WTC11 (cell line): ENCODE results near the gene BMP2K. TPM values are rescaled to one million over a fixed set of nuclear protein-coding genes. Genes with fewer than 3 reads are reported as not detected.

ENCODE experiments used
- ATAC-seq: fragments of 200-7000 bp; cut with Tn5 transposase; 2 replicates; pipeline ENCODE4 v1.10.0; 2021; ENCODE audit warnings: mild to moderate bottlenecking, moderate library complexity
- CTCF ChIA-PET: fragments of 300-600 bp; sonication (Branson Sonifier 250); formaldehyde crosslinking; loops from one replicate; lab custom pipeline; 2021; ENCODE audit warnings: antibody characterized with exemption; lab: Charles Lee
- POLR2A ChIA-PET: fragments of 350-600 bp; sonication (Branson Sonifier 250); formaldehyde crosslinking; loops from one replicate; lab custom pipeline; 2021; ENCODE audit warnings: antibody characterized with exemption; lab: Charles Lee
- DNase-seq: peaks from one replicate; pipeline ENCODE4 v3.0.0; 2021; ENCODE audit warnings: low spot score
- H3K27ac Mint-ChIP-seq: 2 replicates; pipeline ENCODE4 v1.8.0; 2021; ENCODE audit warnings: mixed read lengths
- H3K27me3 Mint-ChIP-seq: 2 replicates; pipeline ENCODE4 v1.8.0; 2021; ENCODE audit warnings: low read depth, mild to moderate bottlenecking, moderate library complexity, mixed read lengths
- H3K36me3 Mint-ChIP-seq: 2 replicates; pipeline ENCODE4 v1.8.0; 2021; ENCODE audit warnings: mixed read lengths
- H3K4me1 Mint-ChIP-seq: 2 replicates; pipeline ENCODE4 v1.8.0; 2022; ENCODE audit warnings: mixed read lengths
- H3K4me3 Mint-ChIP-seq: 2 replicates; pipeline ENCODE4 v1.8.0; 2021; ENCODE audit warnings: mild to moderate bottlenecking, moderate library complexity, mixed read lengths
- H3K9me3 Mint-ChIP-seq: 2 replicates; pipeline ENCODE4 v1.8.0; 2021; ENCODE audit warnings: mixed read lengths
- CREB1 ChIP-seq: sonication (generic); formaldehyde crosslinking; IDR thresholded peaks from 2 replicates; pipeline ENCODE4 v1.8.0; 2023; ENCODE audit warnings: mild to moderate bottlenecking, missing genetic modification reagents
- ELF4 ChIP-seq: sonication (generic); formaldehyde crosslinking; IDR thresholded peaks from 2 replicates; pipeline ENCODE4 v1.8.1; 2022; ENCODE audit warnings: low read depth, mild to moderate bottlenecking, moderate library complexity, missing genetic modification reagents
- ETV6 ChIP-seq: sonication (generic); formaldehyde crosslinking; IDR thresholded peaks from 2 replicates; pipeline ENCODE4 v1.8.1; 2022; ENCODE audit warnings: mild to moderate bottlenecking, missing genetic modification reagents
- FOXK1 ChIP-seq: sonication (generic); formaldehyde crosslinking; IDR thresholded peaks from 2 replicates; pipeline ENCODE4 v1.8.0; 2022; ENCODE audit warnings: mild to moderate bottlenecking, moderate library complexity, missing genetic modification reagents
- GTF2I ChIP-seq: fragments of 250-450 bp; sonication (Bioruptor Pico); conservative IDR thresholded peaks from 2 replicates; pipeline ENCODE4 v1.4.0; 2021; ENCODE audit warnings: mild to moderate bottlenecking
- IRF2 ChIP-seq: sonication (generic); formaldehyde crosslinking; IDR thresholded peaks from 2 replicates; pipeline ENCODE4 v1.8.0; 2022; ENCODE audit warnings: low read depth, missing genetic modification reagents, borderline replicate concordance
- MXD4 ChIP-seq: fragments of 250-450 bp; sonication (Bioruptor Pico); IDR thresholded peaks from 2 replicates; pipeline ENCODE4 v1.8.0; 2021; ENCODE audit warnings: mild to moderate bottlenecking, moderate library complexity, borderline replicate concordance
- NR3C1 ChIP-seq: sonication (generic); formaldehyde crosslinking; conservative IDR thresholded peaks from 2 replicates; pipeline ENCODE4 v1.8.1; 2023; ENCODE audit warnings: low read depth, mild to moderate bottlenecking, missing genetic modification reagents
- SOX15 ChIP-seq: fragments of 250-450 bp; sonication (Bioruptor Pico); IDR thresholded peaks from 2 replicates; pipeline ENCODE4 v1.9.0; 2021; ENCODE audit warnings: mild to moderate bottlenecking
- ZNF232 ChIP-seq: sonication (generic); formaldehyde crosslinking; IDR thresholded peaks from 2 replicates; pipeline ENCODE4 v1.8.0; 2022; ENCODE audit warnings: mild to moderate bottlenecking, missing genetic modification reagents
- ZNF416 ChIP-seq: fragments of 250-450 bp; sonication (Bioruptor Pico); IDR thresholded peaks from 2 replicates; pipeline ENCODE4 v1.9.0; 2021; ENCODE audit warnings: mild to moderate bottlenecking, inconsistent platforms
- total RNA-seq: library from RNA; stranded (reverse); gene quantifications from 3 replicates; pipeline ENCODE4 v1.2.3, GENCODE V29; 2021
- TF ChIP-seq, protein P1 (sequence below): fragments of 250-450 bp; sonication (Bioruptor Pico); IDR thresholded peaks from 2 replicates; pipeline ENCODE4 v1.9.0; 2021; ENCODE audit warnings: mild to moderate bottlenecking, borderline replicate concordance
- TF ChIP-seq, protein P2 (sequence below): sonication (generic); formaldehyde crosslinking; IDR thresholded peaks from 2 replicates; pipeline ENCODE4 v1.8.0; 2022; ENCODE audit warnings: mild to moderate bottlenecking, missing genetic modification reagents
- TF ChIP-seq, protein P3 (sequence below): sonication (generic); formaldehyde crosslinking; IDR thresholded peaks from 2 replicates; pipeline ENCODE4 v1.8.0; 2022; ENCODE audit warnings: missing genetic modification reagents
- TF ChIP-seq, protein P4 (sequence below): sonication (generic); formaldehyde crosslinking; IDR thresholded peaks from 2 replicates; pipeline ENCODE4 v1.8.1; 2022; ENCODE audit warnings: low read depth, mild to moderate bottlenecking, moderate library complexity, missing genetic modification reagents, borderline replicate concordance
- TF ChIP-seq, protein P5 (sequence below): fragments of 250-450 bp; sonication (Bioruptor Pico); IDR thresholded peaks from 2 replicates; pipeline ENCODE4 v1.8.0; 2021; ENCODE audit warnings: mild to moderate bottlenecking
- TF ChIP-seq, protein P6 (sequence below): sonication (generic); formaldehyde crosslinking; IDR thresholded peaks from 2 replicates; pipeline ENCODE4 v1.8.1; 2023; ENCODE audit warnings: mild to moderate bottlenecking, moderate library complexity, missing genetic modification reagents
- TF ChIP-seq, protein P7 (sequence below): fragments of 250-450 bp; sonication (Bioruptor Pico); IDR thresholded peaks from 2 replicates; pipeline ENCODE4 v2.1.2; 2022; ENCODE audit warnings: mild to moderate bottlenecking, moderate library complexity

Gene BMP2K
- total RNA-seq, 1 experiment from 2014 or later = 19.9 TPM

DNA sequence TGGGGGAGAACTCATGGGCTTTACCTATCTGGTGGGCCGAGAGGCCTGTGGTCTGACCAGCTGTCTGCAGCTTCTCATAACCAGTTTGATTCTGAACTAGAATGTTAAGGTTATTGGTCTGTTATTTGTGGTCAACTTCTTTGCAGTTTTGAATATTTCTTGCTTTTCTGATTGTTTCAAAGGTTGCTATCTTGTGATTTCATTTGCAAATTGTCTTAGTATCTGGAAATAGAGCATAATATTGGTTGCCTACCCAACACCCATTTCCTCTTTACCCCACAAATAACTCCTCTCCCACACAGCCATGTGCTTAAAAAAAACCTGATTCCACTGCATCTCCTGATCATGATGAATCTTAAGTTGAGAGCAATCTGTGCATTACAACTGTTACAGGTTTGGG is 39.1 kb upstream of the BMP2K start:
- H3K36me3 Mint-ChIP-seq = no peaks in the 10 kb centered on the region
- POLR2A ChIA-PET = no interaction called here
- ATAC-seq = no peak
- H3K4me3 Mint-ChIP-seq = no peak overlapping the region
- H3K4me1 Mint-ChIP-seq = no peaks in the 10 kb centered on the region
- H3K27ac Mint-ChIP-seq = no peak overlapping the region
- no peak for DNase-seq
- no peaks in the 10 kb centered on the region for H3K9me3 Mint-ChIP-seq
- no peak for TF ChIP-seq SOX15 (CRISPR knock-in tag)
- no peak for TF ChIP-seq GTF2I (CRISPR knock-in tag)
- TF ChIP-seq, protein P1, sequence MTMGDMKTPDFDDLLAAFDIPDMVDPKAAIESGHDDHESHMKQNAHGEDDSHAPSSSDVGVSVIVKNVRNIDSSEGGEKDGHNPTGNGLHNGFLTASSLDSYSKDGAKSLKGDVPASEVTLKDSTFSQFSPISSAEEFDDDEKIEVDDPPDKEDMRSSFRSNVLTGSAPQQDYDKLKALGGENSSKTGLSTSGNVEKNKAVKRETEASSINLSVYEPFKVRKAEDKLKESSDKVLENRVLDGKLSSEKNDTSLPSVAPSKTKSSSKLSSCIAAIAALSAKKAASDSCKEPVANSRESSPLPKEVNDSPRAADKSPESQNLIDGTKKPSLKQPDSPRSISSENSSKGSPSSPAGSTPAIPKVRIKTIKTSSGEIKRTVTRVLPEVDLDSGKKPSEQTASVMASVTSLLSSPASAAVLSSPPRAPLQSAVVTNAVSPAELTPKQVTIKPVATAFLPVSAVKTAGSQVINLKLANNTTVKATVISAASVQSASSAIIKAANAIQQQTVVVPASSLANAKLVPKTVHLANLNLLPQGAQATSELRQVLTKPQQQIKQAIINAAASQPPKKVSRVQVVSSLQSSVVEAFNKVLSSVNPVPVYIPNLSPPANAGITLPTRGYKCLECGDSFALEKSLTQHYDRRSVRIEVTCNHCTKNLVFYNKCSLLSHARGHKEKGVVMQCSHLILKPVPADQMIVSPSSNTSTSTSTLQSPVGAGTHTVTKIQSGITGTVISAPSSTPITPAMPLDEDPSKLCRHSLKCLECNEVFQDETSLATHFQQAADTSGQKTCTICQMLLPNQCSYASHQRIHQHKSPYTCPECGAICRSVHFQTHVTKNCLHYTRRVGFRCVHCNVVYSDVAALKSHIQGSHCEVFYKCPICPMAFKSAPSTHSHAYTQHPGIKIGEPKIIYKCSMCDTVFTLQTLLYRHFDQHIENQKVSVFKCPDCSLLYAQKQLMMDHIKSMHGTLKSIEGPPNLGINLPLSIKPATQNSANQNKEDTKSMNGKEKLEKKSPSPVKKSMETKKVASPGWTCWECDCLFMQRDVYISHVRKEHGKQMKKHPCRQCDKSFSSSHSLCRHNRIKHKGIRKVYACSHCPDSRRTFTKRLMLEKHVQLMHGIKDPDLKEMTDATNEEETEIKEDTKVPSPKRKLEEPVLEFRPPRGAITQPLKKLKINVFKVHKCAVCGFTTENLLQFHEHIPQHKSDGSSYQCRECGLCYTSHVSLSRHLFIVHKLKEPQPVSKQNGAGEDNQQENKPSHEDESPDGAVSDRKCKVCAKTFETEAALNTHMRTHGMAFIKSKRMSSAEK (CRISPR knock-in tag) = no peak
- TF ChIP-seq ZNF416 = no peak
- TF ChIP-seq, protein P2, sequence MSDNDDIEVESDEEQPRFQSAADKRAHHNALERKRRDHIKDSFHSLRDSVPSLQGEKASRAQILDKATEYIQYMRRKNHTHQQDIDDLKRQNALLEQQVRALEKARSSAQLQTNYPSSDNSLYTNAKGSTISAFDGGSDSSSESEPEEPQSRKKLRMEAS (CRISPR knock-in tag) = no peak
- TF ChIP-seq, protein P3, sequence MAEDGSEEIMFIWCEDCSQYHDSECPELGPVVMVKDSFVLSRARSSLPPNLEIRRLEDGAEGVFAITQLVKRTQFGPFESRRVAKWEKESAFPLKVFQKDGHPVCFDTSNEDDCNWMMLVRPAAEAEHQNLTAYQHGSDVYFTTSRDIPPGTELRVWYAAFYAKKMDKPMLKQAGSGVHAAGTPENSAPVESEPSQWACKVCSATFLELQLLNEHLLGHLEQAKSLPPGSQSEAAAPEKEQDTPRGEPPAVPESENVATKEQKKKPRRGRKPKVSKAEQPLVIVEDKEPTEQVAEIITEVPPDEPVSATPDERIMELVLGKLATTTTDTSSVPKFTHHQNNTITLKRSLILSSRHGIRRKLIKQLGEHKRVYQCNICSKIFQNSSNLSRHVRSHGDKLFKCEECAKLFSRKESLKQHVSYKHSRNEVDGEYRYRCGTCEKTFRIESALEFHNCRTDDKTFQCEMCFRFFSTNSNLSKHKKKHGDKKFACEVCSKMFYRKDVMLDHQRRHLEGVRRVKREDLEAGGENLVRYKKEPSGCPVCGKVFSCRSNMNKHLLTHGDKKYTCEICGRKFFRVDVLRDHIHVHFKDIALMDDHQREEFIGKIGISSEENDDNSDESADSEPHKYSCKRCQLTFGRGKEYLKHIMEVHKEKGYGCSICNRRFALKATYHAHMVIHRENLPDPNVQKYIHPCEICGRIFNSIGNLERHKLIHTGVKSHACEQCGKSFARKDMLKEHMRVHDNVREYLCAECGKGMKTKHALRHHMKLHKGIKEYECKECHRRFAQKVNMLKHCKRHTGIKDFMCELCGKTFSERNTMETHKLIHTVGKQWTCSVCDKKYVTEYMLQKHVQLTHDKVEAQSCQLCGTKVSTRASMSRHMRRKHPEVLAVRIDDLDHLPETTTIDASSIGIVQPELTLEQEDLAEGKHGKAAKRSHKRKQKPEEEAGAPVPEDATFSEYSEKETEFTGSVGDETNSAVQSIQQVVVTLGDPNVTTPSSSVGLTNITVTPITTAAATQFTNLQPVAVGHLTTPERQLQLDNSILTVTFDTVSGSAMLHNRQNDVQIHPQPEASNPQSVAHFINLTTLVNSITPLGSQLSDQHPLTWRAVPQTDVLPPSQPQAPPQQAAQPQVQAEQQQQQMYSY (CRISPR knock-in tag) = no peak
- no peak for TF ChIP-seq ZNF232
- TF ChIP-seq NR3C1 = no peak
- TF ChIP-seq CREB1 = no peak
- TF ChIP-seq, protein P4, sequence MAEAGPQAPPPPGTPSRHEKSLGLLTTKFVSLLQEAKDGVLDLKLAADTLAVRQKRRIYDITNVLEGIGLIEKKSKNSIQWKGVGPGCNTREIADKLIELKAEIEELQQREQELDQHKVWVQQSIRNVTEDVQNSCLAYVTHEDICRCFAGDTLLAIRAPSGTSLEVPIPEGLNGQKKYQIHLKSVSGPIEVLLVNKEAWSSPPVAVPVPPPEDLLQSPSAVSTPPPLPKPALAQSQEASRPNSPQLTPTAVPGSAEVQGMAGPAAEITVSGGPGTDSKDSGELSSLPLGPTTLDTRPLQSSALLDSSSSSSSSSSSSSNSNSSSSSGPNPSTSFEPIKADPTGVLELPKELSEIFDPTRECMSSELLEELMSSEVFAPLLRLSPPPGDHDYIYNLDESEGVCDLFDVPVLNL = no peak
- TF ChIP-seq, protein P5, sequence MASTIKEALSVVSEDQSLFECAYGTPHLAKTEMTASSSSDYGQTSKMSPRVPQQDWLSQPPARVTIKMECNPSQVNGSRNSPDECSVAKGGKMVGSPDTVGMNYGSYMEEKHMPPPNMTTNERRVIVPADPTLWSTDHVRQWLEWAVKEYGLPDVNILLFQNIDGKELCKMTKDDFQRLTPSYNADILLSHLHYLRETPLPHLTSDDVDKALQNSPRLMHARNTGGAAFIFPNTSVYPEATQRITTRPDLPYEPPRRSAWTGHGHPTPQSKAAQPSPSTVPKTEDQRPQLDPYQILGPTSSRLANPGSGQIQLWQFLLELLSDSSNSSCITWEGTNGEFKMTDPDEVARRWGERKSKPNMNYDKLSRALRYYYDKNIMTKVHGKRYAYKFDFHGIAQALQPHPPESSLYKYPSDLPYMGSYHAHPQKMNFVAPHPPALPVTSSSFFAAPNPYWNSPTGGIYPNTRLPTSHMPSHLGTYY (CRISPR knock-in tag) = no peak
- CTCF ChIA-PET = no interaction called here
- H3K27me3 Mint-ChIP-seq = no peaks in the 10 kb centered on the region

DNA sequence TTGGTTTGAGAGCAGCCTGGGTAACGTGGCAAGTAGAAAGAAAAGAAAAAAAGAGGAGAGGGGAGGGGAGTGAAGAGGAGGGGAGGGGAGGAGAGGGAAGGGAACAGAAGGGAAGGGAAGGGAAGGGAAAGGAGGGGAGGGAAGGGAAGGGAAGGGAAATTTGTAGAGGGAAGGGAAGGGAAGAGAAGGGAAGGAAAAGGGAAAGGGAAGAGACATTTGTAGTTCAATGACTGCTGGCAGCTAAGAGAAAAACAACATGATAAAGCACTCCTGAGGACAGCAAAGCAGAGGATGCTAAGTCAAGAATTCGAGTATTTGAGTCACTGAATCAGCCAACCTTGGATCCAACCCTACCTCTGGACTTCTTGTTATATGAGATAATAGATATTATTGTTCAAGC is 38.2 kb upstream of the BMP2K start:
- Mint-ChIP-seq H3K27me3 (no peaks in the 10 kb centered on the region), H3K9me3 (no peaks in the 10 kb centered on the region), H3K4me3 (no peak overlapping the region), H3K27ac (no peak overlapping the region), H3K36me3 (no peaks in the 10 kb centered on the region), H3K4me1 (no peaks in the 10 kb centered on the region)
- TF ChIP-seq SOX15 (CRISPR knock-in tag) = no peak
- no peak for TF ChIP-seq FOXK1 (CRISPR knock-in tag)
- CTCF ChIA-PET = no interaction called here
- ATAC-seq (no peak), DNase-seq (no peak)
- POLR2A ChIA-PET = no interaction called here

DNA sequence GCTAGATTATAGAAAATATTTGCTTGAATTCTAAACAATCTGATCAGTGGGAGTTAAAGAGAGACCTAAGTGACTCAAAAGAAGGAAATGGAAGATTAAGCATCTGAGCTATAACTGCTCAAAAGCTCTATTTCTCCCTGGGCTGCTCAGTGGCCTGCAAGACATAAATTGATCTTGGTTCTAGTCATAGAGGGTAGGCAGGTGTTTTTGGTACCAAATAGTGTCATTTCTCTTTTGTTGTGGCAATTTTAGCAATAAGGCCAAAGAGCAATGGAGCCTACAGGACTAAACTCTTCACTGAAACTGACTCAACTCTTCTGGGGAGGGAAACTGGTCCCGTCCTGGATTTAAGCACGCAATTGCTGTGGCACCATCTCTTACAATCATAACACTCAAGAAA is 33.9 kb upstream of the BMP2K start:
- H3K9me3 Mint-ChIP-seq = no peaks in the 10 kb centered on the region
- no peak overlapping the region for H3K4me3 Mint-ChIP-seq
- CTCF ChIA-PET = no interaction called here
- H3K27me3 Mint-ChIP-seq = no peaks in the 10 kb centered on the region
- H3K4me1 Mint-ChIP-seq = no peaks in the 10 kb centered on the region
- TF ChIP-seq, protein P6, sequence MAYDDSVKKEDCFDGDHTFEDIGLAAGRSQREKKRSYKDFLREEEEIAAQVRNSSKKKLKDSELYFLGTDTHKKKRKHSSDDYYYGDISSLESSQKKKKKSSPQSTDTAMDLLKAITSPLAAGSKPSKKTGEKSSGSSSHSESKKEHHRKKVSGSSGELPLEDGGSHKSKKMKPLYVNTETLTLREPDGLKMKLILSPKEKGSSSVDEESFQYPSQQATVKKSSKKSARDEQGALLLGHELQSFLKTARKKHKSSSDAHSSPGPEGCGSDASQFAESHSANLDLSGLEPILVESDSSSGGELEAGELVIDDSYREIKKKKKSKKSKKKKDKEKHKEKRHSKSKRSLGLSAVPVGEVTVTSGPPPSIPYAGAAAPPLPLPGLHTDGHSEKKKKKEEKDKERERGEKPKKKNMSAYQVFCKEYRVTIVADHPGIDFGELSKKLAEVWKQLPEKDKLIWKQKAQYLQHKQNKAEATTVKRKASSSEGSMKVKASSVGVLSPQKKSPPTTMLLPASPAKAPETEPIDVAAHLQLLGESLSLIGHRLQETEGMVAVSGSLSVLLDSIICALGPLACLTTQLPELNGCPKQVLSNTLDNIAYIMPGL (CRISPR knock-in tag) = no peak
- TF ChIP-seq IRF2 (no peak), MXD4 (CRISPR knock-in tag) (no peak), ELF4 (CRISPR knock-in tag) (no peak), ETV6 (CRISPR knock-in tag) (no peak)
- TF ChIP-seq, protein P7, sequence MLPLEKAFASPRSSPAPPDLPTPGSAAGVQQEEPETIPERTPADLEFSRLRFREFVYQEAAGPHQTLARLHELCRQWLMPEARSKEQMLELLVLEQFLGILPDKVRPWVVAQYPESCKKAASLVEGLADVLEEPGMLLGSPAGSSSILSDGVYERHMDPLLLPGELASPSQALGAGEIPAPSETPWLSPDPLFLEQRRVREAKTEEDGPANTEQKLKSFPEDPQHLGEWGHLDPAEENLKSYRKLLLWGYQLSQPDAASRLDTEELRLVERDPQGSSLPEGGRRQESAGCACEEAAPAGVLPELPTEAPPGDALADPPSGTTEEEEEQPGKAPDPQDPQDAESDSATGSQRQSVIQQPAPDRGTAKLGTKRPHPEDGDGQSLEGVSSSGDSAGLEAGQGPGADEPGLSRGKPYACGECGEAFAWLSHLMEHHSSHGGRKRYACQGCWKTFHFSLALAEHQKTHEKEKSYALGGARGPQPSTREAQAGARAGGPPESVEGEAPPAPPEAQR (CRISPR knock-in tag) = no peak
- TF ChIP-seq, all 79 proteins: peak for 0
- DNase-seq = no peak
- POLR2A ChIA-PET = no interaction called here
- no peak overlapping the region for H3K27ac Mint-ChIP-seq
- no peak for ATAC-seq
- no peaks in the 10 kb centered on the region for H3K36me3 Mint-ChIP-seq
